ENCODE data around the gene HEBP2. TPM values are rescaled to one million over a fixed set of nuclear protein-coding genes. Genes with fewer than 3 reads are reported as not detected.
"Not testable (repeated sequence)": the region's sequence is repeated elsewhere in the genome, so short reads cannot be mapped to it uniquely, and the experiment has no call there.

Gene HEBP2, protein sequence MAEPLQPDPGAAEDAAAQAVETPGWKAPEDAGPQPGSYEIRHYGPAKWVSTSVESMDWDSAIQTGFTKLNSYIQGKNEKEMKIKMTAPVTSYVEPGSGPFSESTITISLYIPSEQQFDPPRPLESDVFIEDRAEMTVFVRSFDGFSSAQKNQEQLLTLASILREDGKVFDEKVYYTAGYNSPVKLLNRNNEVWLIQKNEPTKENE
- polyA plus RNA-seq (ENCODE audit: insufficient read depth in 1 of 5, insufficient read length in 5 of 5, low replicate concordance in 1 of 5), result 10 to 100 TPM; 49.6 to 61.2 (median 52.2) TPM
- long read RNA-seq, donor 1, full-length matches to known transcripts, result 46 of 101 reads
- long read RNA-seq, donor 1, partial matches to known transcripts, result 38 of 101 reads
- long read RNA-seq, donor 1, other reads (novel, unspliced or antisense), result 17 of 101 reads
- long read RNA-seq, donor 2, full-length matches to known transcripts, result 25 of 25 reads
- long read RNA-seq, donor 2, partial matches to known transcripts, result 0 of 25 reads
- long read RNA-seq, donor 2, other reads (novel, unspliced or antisense), result 0 of 25 reads
- long read RNA-seq, donor 3, full-length matches to known transcripts, result 33 of 61 reads
- long read RNA-seq, donor 3, partial matches to known transcripts, result 28 of 61 reads
- long read RNA-seq, donor 3, other reads (novel, unspliced or antisense), result 0 of 61 reads
- long read RNA-seq, donor 4, full-length matches to known transcripts, result 17 of 80 reads
- long read RNA-seq, donor 4, partial matches to known transcripts, result 63 of 80 reads
- long read RNA-seq, donor 4, other reads (novel, unspliced or antisense), result 0 of 80 reads
- long read RNA-seq, donor 5, full-length matches to known transcripts, result 38 of 64 reads
- long read RNA-seq, donor 5, partial matches to known transcripts, result 26 of 64 reads
- long read RNA-seq, donor 5, other reads (novel, unspliced or antisense), result 0 of 64 reads
- long read RNA-seq, donor 6, full-length matches to known transcripts, result 41 of 63 reads
- long read RNA-seq, donor 6, partial matches to known transcripts, result 22 of 63 reads
- long read RNA-seq, donor 6, other reads (novel, unspliced or antisense), result 0 of 63 reads
- long read RNA-seq, donor 7, full-length matches to known transcripts, result 50 of 58 reads
- long read RNA-seq, donor 7, partial matches to known transcripts, result 8 of 58 reads
- long read RNA-seq, donor 7, other reads (novel, unspliced or antisense), result 0 of 58 reads
- long read RNA-seq, donor 8, full-length matches to known transcripts, result 13 of 27 reads
- long read RNA-seq, donor 8, partial matches to known transcripts, result 14 of 27 reads
- long read RNA-seq, donor 8, other reads (novel, unspliced or antisense), result 0 of 27 reads

DNA sequence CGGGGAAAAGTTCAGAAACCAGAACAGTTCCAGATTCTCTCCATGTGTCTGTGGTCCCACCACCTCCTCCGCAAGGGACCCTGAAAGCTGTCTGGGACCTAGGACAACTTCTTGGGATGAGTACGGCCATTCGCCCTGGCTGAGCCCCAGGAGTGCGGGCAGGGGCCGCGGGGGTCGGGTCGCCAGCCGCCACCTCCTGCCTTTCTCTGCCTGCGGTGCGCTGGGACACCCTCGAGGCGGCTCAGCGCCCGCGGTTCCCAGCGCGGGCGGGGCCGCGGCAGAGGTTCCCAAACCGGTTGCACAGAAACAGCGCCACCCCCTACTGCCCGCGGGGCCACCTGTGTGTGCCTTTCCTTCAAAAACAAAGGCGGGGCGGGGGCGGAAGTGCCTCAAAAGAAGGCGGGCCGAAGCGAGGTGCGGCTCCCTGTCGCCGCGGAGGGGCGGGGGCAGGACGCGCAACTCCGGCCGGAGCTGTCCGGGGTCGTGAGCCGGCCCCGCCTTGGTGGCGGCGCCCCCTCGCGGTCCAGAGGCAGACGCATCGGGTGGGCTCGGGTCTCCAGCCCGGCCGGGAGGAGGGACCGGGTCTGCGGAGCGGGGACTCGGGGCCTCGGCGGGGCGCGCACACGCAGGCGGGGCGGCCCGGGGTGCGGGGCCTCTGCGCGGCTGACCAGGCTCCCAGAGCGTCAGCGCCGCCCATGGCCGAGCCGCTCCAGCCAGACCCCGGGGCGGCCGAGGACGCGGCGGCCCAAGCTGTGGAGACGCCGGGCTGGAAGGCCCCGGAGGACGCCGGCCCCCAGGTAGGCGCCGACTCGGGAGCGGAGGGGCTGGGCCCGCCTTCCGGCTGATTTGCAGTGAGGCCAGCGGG, at the start of gene HEBP2:
TSS of gene HEBP2 (plus strand) at position 423 of the 865 bp plus-strand sequence. CDS start at position 696, 273 bp downstream.
- DNase-seq, result peak; percentile 92 to 93

- DNase-seq, result no peak
These were observed 46.1 kb upstream of the HEBP2 start for GRCh38 chr6:138357928-138358327.

GRCh38 chr6:138368684-138369083, 35.3 kb upstream of the HEBP2 start:
- DNase-seq, result not testable (repeated sequence)

- DNase-seq, result no peak
These were observed 33.2 kb upstream of the HEBP2 start for GRCh38 chr6:138370631-138371451.

- DNase-seq, result no peak
These were observed 32.6 kb upstream of the HEBP2 start for GRCh38 chr6:138371452-138371711.

- no peak for DNase-seq
These were observed 32.3 kb upstream of the HEBP2 start for GRCh38 chr6:138371720-138372119.

DNA sequence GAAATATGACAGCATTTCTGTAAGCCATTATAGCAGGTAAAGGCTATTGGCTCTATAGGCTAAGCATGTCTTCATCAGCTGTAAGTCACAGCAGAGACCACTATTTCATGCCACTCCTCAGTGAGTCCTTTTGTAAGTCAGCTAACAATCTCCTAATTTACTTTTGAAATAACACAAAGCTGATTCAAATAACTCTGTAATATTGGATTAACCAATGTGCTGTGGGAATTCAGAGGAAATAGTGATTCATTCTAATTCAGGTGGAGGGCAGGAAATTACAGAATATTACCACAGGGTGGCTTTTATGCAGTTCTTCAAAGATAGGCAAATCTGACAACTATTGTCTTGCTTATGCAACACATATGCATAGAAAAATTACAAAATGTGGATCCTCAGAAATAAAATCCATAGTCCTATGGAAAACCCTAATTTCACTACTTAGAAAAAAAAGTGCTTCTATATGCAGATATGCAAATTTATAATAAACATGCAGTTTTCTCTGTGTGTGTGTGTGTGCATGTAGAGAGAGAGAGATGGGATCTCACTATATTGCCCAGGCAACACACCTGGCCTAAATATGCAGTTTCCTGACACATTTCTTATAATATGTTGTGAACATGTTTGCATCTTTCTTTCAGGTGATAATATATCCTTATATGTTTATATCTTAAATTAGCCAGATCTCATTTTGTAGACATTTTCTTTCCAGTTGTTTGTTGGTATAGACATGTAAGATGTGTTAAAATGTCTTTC, 31.1 kb upstream of the HEBP2 start:
- DNase-seq, result no peak

GRCh38 chr6:138374230-138374629, 29.8 kb upstream of the HEBP2 start:
- DNase-seq, result no peak

- DNase-seq, result no peak
These were observed 29.2 kb upstream of the HEBP2 start for GRCh38 chr6:138374815-138375214.

DNA sequence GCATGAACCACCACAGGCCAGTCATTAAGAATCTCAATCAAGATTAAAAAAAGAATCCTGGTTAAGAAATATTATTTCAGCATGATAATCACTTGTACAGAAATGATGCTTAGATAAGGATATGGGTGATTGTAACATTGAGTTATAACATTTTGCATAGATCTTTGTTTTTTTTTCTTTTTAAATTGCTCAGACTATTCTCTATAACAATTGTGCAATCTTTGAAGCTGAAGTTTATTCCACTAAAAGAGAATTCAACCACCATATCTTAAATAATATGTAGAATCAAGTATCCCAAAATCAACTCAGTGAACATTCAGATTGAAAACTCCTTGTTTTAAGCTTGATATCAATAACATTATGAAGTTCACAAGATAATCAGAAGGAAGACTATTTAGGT, 27.0 kb upstream of the HEBP2 start:
- no peak for DNase-seq

- no peak for DNase-seq
These were observed 26.2 kb upstream of the HEBP2 start, which contains the start of gene SMIM28 for GRCh38 chr6:138377844-138378243. SMIM28 (plus strand) TSS chr6:138377905; CDS start chr6:138378073, 168 bp downstream.

DNA sequence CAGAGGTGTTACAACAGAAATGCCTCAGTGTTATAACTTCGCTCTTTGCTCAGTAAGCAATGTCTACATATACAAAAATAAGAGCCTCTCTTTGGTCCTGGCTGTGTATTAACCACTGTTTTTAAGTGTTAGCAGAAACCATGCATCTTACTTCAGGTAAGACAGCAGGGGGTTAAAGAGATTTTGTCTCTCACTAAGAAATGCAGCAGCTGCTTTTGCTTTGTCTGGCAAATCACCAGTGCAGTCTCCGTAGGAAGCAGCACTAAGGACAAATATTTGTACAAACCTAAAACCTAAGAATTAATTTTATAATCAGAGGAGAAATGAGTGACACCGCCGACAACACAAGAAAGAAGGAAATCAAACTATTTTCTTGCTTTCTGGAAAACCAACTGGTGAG, 25.6 kb upstream of the HEBP2 start:
- DNase-seq, result no peak

DNA sequence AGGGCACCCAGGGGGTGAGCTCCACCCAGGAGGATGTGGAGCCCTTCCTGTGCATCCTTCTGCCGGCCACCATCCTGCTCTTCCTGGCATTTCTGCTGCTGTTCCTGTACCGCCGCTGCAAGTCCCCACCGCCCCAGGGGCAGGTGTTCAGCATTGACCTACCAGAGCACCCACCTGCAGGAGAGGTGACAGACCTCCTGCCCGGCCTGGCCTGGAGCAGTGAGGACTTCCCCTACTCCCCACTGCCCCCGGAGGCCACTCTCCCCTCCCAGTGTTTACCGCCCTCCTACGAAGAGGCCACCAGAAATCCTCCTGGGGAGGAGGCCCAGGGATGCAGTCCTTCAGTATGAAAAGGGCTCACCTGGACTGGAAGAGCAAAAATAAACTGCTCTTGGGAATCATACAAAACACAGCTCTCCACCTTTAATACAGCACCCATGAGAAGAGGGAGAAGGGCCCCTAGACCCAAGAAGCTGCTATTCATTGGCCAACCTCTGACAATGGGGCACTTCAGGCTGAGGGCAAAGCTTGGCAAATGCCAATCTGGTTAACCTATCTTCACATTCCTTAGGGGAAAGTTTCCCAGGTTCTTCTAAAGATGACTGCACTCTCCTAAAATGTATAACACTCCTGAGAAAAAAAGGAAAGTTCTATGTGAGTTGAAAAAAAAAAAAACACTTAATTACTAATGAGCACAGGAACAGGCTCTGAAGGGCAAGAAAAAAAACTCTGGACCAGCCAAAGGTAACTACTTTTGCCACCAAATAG, 21.3 kb upstream of the HEBP2 start:
- no peak for DNase-seq

- no peak for DNase-seq
These were observed 20.2 kb upstream of the HEBP2 start for GRCh38 chr6:138383776-138384175.

DNA sequence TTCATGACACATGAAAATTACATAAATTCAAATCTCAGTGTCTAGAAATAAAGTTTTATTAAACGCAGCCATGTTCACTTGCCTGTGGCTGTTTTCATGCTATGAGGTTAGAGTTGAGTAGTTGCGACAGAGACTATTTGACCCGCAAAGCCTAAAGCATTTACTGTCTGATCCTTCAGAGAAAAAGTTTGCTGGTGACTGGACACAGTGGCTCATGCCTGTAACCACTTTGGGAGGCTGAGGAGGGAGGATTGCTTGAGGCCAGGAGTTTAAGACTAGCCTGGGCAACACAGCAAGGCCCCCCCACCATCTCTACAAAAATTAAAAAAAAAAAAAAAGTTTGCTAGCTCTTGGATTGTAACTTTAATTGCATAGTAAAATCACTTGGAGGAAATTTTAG, 17.1 kb upstream of the HEBP2 start:
- DNase-seq, result no peak

DNA sequence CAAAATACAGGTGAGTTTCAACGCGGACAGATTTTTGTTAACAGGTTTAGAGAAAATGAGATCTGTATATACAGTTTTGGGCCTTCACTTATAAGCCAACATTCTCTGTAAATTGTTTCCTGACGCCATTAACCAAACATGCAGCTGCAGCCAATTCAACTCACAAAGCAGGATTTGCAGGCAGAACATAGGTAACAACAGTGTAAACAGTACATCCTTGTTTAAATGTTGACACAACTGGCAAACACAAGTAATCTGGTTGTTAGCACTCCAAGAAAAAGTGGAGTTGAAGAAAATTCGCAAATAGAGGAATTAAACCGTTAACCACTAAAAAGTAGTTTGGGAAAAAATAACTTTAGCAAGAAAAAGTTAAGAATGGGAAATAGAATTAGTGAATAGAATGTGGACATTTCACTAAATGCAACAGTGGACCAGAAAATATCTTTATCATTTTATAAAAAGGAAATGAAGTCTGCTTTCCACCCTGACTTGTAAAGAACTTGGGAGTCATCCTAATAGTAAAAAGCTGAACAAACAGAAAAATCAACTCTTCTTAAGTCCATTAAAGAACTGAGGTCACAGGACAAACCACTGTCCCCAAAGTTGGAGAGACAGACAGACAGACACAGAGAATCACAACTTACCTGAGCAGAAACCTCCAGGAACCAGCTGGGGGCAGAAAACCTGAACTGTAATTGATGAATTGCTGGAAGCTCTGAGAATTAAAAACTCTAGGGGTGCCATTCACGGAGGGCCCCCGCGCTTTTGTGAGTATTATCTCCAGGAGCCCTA, 16.2 kb upstream of the HEBP2 start:
- no peak for DNase-seq

DNA sequence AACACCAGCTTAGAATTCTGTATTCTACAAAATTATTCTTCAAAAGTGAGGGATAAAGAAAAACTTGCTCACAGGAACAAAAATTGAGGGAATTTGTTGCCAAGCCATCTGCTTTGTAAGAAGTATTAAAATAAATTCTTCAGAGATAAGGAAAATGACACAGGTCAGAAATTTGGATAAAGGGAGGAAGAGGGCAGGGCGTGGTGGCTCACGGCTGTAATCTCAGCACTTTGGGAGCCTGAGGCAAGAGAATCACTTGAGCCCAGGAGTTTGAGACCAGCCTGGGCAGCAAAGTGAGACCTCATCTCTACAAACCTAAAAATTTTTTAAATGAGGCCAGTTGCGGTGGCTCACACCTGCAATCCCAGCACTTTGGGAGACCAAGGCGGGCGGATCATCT, 14.5 kb upstream of the HEBP2 start:
- DNase-seq, result no peak
